GM10847 (cell line): ENCODE results near the gene ZFC3H1.

Experiments used
- POLR2A ChIP-seq: IDR thresholded peaks from 2 replicates; pipeline ENCODE4 v1.6.1; 2011; ENCODE audit not compliant: insufficient read length; ENCODE audit errors: extremely low read depth

ZFC3H1 gene

DNA sequence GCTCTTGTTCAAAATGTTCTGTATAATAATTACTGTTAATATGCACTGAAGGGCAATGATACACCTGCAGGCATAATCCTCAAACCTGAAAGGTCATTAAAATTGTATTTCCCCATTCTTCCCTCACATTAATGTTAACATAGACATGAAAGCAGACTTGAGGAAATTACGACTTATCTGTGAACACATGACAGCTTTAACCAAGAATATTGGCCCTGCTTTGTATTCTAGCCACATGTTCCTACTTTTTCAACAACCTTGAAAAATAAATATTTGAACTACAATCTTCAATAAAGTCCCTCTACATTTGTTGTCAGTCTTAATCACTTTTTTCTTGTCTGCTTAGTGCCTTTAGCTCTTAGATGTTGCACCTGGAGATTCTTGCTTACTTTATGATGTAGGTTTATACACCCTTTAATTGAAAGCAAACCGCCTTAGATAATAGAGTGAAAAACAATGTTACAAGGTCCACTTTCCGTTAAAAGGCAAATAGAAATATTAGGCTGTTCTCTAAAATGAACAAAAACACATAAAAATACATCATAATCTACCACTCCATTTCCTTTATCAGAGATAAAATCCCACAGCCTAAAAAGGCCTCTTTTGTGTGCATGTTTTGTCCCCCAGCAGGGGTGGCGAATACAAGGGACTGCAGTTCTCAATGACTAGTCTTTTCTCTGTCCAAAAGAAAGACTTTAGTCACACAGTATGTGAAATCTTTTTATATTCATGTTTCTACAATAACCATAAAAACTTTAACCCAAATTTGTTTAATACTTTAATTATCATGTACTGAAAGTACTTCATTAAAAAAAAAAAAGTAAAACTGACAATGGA is 55.9 kb downstream of the ZFC3H1 start:
- TF ChIP-seq POLR2A = no peak

GRCh38 chr12:71605039-71605438 is 58.6 kb downstream of the ZFC3H1 start:
- no peak for TF ChIP-seq POLR2A

DNA sequence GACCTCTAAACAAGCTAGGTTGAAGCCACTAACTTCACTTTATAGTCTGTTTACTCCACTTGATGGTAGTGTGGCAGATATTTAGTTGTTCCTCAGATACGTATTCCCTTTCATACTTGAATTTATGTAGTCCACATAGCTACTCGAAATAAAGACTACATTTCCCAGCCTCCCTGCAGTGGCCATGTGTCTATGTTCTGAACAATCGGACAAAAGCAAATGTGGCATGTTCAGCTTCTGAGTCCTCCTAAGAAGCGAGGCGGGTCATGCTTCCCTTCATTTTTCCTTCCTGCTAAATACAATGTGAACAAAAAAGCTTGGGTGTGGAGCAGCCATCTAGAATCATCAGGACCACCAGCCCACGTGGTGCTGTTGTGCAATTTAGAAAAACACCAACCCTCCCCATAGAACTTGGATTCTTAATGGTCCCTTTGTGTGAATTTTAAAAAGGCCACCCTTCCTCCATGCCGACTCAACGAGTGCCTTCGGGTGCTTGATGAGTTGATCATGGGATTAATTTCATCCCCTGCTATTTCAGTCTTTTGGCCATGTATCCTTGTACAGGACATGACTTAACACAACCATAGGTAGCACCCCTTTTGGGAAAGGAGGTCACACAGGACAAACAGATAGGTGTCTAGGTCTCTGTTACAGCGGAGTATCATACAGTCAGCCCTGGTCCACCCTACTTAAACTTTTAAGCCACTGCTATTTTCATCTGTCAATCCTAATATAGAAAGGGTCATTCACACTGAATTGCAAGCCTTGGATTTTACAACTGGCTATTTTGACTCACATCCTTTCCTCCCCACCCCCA is 60.7 kb downstream of the ZFC3H1 start:
- no peak for TF ChIP-seq POLR2A

- no peak for TF ChIP-seq POLR2A
Observed at GRCh38 chr12:71601546-71601945, 62.1 kb downstream of the ZFC3H1 start.

GRCh38 chr12:71599210-71599609 is 64.4 kb downstream of the ZFC3H1 start:
- no peak for TF ChIP-seq POLR2A

DNA sequence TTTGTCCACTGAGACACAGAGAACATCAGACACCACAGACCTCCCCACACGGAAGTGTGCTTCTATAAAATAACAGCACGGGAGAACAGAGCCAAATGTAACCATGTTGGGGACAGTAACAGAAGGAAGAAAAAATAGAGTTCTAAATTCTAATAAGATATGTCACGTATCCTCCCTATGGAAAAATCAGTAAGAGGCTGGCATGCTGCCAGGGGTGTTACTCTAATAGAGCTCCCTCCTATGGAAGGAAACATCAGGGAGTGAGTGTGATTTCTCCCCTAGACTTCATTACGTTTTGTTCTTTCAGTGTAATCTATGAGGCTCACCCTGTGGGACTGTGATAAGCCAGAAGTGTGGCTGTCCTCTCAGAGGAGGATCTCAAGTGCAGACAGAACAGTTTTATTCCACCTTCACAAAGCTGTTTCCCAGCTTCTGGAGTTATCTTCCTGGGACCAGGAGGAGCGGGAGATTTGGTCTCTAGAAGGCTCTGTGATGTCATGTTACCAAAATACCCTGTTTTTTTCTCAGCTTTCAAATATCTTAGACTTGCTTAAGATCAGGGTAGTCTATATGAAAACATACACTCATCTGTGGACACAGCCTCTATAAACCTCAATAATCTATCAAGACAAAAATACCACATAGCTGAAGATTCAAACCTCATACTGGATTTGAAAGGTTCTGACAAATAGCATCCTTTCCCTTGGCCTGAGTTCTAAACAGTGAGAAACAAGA is 69.3 kb downstream of the ZFC3H1 start:
- no peak for TF ChIP-seq POLR2A

DNA sequence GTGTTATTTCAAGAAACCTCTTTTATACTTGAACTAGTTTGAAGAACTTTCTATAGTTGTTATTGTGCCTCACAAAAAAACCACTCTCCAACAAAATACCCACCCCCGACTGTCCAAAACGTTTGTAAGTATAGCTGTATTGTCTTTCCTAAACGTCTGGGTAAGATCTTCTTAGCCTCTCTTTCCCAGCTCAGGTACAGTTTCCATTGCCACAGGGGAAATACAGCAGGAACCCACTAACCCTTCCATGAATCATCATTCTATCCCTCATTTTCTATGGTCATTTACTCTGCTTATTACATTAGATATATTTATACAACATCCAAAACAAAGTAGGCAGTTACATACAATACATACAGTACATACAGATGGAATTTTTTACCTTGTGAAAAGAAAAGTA is 70.8 kb downstream of the ZFC3H1 start:
- no peak for TF ChIP-seq POLR2A

DNA sequence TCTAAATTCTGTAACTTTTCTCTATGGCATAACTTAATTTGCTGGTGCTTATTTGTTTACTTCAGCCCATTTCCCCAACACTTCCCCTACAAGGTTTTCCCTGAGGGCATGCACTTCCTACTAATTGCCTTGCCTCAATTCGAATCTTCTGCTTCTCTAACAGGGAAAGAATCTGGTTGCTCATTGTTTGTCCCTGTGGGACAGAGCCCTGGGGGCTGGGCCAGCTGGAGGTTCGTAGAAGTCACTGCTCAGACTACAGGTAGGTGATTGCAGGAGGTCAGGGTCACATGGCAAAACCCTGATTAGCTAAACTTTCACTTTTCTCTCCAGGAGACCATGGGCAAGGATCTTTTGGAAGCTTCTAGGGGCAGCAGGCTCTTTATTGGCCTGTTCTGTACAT is 72.0 kb downstream of the ZFC3H1 start:
- no peak for TF ChIP-seq POLR2A

DNA sequence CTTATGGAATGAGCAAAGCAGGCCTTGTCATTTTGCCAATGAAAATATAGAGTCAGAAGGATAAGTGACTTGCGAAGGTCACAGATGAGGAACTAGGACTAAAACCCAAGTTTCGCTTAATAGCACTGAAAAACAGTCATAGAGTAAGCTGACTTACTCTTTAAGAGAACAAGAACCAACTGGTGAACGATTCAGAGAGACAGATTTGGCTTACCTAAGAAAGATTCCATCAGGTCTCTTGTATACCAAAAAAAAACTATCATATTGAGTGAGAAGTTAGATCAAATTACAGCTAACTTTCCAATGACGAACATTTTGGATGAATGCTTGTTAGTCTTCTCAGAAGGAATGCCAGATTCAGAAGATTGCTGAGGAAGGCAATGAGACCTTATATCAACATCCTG is 74.2 kb downstream of the ZFC3H1 start:
- no peak for TF ChIP-seq POLR2A

DNA sequence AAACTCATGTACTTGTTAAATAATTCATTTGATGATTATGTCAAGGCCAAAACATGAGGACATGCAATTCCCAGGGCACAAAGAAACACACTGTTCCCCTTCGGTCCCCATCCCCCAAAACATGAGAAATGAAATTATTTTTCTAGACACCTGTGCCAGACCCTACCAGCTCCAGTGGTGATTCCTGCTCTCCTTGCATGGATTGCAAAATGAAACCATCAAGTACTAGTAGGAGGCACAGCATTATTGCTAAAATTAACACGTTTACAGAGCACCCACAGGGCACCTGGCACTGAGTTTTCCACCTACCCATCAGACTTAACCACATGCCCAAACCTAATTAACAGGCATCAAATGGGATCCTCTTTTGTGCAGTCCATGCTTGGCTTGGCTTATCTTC is 76.6 kb downstream of the ZFC3H1 start:
- no peak for TF ChIP-seq POLR2A

DNA sequence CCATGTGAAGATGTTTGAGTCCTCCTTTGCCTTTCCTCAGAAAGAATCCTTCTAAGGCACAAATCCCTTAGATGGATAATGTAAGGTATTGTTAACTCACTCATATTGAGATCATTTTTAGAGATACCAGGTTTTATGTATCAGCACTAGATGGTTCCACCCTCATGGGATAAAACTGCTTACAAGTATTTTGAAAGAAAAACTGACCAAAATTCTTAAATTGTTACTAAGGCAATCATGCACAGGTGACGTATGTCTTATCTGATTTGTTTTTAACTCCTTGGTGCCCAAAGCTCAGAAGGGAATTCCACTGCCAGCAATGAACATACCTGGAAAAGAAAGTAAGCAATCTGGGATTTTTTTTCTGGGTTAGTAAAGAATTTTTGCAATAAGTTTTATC is 78.4 kb downstream of the ZFC3H1 start:
- TF ChIP-seq POLR2A = no peak

DNA sequence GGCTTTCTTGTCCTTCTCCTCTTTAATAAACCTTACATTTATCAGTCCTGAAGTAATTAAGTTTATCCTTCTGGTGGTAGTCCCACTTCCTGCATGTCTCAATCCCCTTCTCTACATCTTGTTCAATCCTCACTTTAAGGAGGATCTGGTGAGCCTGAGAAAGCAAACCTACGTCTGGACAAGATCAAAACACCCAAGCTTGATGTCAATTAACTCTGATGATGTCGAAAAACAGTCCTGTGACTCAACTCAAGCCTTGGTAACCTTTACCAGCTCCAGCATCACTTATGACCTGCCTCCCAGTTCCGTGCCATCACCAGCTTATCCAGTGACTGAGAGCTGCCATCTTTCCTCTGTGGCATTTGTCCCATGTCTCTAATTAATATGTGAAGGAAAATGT is 79.3 kb downstream of the ZFC3H1 start:
- TF ChIP-seq POLR2A = no peak

DNA sequence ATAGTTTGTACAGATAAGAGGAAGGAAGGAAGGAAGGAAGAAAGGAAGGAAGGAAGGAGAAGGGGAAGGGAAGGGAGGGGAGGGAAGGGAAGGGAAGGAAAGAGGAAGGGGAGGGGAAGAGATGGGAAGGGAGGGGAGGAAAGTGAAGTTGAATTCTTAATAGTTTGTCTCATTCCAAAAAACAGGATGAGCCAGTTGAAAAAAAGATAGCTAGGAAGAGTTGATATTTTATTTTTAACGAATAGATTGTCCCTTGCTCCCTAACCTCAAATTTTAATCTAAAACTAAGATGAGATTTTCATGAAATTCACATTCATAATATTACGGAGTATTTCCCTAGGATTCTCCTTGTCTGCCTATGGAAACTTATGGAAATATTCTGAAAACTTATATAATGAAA is 80.7 kb downstream of the ZFC3H1 start:
- TF ChIP-seq POLR2A = no peak

- no peak for TF ChIP-seq POLR2A
Observed at GRCh38 chr12:71581206-71581605, 82.4 kb downstream of the ZFC3H1 start.

- TF ChIP-seq POLR2A = no peak
Observed at GRCh38 chr12:71578694-71579258, 84.9 kb downstream of the ZFC3H1 start.
